ENCODE measurements around the gene TAB3.

TAB3 gene

DNA sequence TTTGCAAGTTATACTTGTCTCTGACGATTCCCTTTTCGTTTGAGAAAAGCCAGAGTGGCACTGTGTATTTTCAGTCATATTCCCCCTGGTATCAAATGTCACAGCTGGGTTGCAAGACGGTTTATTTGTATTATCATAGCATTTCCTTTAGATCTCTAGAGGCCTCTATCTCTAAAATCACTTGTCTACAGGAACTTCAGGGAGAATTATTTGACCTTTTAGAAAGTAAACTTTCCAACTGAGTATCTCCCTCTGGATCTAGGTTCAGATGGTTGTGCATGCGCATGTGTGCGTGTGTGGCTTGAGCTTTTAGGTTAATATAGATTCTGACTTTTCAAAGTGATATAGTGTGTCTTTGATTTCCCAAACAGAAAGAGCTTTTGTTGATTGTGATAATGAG lies 15.1 kb upstream of the TAB3 start:
- TF ChIP-seq, protein P1, sequence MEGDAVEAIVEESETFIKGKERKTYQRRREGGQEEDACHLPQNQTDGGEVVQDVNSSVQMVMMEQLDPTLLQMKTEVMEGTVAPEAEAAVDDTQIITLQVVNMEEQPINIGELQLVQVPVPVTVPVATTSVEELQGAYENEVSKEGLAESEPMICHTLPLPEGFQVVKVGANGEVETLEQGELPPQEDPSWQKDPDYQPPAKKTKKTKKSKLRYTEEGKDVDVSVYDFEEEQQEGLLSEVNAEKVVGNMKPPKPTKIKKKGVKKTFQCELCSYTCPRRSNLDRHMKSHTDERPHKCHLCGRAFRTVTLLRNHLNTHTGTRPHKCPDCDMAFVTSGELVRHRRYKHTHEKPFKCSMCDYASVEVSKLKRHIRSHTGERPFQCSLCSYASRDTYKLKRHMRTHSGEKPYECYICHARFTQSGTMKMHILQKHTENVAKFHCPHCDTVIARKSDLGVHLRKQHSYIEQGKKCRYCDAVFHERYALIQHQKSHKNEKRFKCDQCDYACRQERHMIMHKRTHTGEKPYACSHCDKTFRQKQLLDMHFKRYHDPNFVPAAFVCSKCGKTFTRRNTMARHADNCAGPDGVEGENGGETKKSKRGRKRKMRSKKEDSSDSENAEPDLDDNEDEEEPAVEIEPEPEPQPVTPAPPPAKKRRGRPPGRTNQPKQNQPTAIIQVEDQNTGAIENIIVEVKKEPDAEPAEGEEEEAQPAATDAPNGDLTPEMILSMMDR (conservative IDR thresholded peaks at IDR 0.05) = no peak
- H3K27ac ChIP-seq = peak overlapping the region; percentile 65

DNA sequence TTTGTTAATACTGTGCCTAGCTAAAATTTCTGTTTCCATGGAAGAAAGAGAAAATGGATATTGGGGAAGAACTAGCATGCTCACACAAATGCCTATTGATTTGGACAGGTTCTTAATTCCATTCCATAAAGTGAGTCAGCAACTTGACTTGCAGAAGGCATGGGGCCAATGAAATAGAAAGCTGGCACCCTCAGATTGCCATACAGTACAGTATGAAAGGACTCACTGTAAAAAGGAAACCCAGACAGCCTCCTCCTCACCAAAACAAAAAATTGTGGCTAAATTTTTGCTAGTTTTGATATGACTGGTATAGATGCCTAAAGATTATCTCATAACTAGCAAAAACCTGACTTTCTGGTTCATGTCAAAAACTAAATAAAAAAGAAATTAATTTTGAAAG lies 11.2 kb upstream of the TAB3 start:
- TF ChIP-seq, protein P1 (conservative IDR thresholded peaks at IDR 0.05) = no peak

DNA sequence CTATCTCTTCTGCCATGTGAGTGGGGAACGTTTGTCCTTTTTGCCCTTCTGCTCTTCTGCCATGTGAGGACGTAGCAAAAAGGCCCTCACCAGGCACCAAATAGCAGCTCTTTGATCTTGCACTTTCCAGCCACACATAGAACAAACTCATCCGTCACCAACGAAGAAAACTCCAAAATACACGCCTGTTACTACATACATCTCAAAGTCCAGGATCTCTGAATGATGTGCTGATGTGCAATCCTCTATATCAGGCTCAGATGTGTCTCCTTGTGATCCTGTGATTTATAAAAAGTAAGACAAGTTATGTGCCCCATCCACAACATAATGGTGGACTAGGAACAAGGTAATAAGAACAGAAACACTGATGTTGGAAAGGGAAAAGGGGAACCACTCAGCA lies 9.8 kb upstream of the TAB3 start:
- TF ChIP-seq, protein P1 (conservative IDR thresholded peaks at IDR 0.05) = no peak
- no peak overlapping the region for H3K27ac ChIP-seq

More for the DNA sequence above, 11.2 kb upstream of the TAB3 start:
- H3K27ac ChIP-seq = no peak overlapping the region

DNA sequence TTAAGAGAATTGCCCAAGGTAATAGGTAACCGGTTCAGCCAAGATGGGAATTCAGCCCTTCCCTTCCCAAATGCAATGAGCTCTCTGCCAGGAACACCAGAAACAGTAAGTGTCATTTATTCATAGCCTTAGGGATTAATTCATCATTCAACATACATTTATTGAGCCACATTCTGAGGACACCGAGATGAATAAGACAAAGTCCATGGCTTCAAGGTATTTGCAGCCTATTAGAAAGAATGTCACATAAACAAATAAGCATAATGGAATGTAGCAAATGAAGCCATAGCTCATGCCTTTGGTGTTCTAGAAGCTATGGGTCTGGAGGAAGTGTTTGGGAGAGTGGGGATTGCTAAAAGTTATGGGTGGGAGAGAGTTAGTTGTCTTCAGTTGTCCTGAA lies 6.3 kb upstream of the TAB3 start:
- TF ChIP-seq, protein P1 (conservative IDR thresholded peaks at IDR 0.05) = no peak

DNA sequence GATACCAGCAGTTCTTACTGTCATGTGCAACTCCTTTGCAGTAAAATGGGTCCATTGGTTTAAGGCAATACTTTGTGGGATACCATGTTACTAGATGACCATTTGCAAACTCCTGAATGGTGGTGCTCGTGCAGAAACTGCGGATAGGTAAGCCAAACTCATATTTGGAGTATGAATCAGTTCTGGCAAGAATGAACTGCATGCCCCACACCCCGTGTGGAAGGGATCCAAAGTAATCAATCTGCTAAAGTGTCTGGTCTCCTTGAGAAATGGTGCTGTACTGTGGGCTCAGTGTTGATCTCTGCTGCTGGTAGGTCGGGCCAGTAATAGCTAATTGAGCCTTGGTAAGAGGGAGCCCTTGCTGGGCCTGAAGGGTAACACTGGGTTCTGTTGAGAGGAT lies 4.2 kb upstream of the TAB3 start:
- TF ChIP-seq, protein P1 (conservative IDR thresholded peaks at IDR 0.05) = no peak
- no peak overlapping the region for H3K27ac ChIP-seq

More for the DNA sequence above, 6.3 kb upstream of the TAB3 start:
- H3K27ac ChIP-seq = no peak overlapping the region

DNA sequence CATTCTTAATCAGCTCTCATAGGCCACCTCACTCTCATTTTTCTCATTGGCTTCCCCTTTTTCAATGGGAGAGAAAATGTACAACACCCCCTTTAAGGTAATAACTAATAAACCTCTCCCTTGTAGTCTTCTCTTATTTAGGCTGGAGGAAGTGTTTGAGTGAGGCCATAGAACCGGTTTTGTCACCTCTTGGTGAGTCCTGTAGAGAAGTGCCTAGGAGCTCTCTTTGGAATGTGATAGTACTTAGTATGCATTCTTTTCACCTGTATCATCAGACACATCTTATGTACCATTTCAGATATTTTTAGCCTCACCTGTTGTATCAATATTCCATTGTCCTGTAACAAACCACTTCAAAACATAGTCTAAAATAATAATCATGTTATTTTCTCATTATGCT lies 3.5 kb upstream of the TAB3 start:
- H3K27ac ChIP-seq = no peak overlapping the region
- TF ChIP-seq, protein P1 (conservative IDR thresholded peaks at IDR 0.05) = no peak

DNA sequence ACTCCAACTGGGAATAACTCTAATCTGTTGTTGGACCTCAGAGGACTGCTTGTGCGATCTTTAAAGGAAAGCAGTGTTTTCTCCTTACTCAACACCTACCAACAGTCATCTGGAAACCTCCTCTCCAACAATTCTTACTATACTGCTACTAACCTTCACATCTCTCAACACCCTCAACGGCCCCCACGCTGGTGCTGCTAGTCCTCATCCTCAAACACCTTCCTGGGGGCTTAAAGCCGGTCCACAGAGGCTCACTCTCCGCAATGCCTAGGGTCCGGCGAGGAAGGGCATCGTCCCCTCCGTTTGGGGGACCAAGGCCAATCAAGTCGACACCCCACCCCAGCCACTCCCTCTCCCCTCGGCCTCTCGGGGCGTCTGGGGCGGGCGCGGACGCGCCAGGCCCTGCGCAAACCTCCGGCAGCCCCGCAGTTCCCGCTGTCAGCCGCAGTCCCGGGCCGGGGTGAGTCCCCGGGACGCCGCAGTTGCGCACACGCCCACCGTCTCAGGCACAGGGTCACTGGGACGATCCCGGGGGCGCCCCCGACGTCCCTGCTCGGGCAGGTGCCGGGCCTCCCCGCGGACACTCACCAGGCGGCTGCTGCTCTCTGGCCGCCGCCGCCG lies 418 bp downstream of the TAB3 start:
- peak overlapping the region; percentile 83 for H3K27ac ChIP-seq

More for the DNA sequence above, 418 bp downstream of the TAB3 start:
- TF ChIP-seq, protein P1 (conservative IDR thresholded peaks at IDR 0.05) = no peak

Data from VCaP (cell line).